CD1c-positive myeloid dendritic cell (primary cell): ENCODE results near the gene GATA6.
"Not testable (repeated sequence)": the region's sequence is repeated elsewhere in the genome, so short reads cannot be mapped to it uniquely, and the experiment has no call there.

Experiments used
- DNase-seq: peaks from one replicate; pipeline ENCODE4 v3.0.0-alpha.2; 2016; ENCODE audit errors: extremely low spot score

Gene GATA6

DNA sequence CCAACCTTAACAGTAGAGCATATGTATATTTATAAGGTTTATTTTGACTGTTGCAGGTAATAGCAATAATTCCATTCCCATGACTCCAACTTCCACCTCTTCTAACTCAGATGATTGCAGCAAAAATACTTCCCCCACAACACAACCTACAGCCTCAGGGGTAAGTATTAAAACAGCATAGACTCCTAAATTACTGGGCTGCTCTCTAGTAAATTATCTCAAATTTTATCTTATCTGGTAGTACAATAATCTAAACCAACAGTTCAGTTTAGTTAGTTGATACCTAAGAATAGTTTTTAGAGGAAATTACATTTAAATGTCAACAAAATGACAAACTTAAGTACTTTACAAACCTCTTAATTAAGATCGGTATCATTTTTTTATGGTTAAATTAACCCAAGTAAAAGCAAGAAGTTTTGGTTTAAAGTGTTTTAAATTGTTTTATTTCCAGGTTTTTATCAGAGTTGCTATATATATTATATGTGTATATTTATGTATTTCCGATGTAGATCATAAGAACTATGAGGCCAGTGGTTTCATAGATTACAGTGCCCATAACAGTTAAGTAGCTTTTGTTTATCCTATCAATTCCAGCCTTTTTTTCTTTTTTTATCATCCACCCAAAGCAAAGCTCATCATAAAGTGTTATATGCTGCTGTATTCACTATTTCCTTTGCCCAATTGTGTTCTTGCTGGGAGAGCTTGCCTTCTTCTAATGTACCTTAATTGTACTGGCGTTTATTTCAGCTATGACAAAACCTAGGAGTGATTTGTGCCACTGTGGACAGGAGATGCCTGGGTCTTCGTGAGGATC, 13.7 kb downstream of the GATA6 start:
- no peak for DNase-seq

DNA sequence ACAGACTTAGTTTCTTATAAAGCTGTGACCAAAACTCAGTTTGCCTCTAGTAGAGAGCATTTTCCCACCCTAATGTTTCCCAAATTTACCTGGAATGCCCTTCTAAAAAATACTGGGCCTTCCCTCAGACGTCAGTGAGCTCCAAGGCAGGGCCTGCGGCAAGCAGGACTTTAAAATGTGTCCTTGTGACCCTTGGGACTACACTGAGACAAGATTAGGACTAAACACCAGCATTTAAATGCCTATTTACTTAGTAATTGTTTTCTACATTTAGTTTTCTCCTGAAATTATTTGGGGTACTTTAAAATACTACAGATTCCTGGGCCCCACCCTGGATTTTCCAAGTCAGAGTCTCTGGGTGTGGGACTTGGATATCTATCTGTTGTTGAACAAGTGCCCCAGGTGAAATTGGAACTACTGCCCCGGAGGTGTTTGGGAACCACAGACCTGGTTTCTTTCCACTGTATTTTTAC, 14.3 kb downstream of the GATA6 start:
- DNase-seq, result no peak

DNA sequence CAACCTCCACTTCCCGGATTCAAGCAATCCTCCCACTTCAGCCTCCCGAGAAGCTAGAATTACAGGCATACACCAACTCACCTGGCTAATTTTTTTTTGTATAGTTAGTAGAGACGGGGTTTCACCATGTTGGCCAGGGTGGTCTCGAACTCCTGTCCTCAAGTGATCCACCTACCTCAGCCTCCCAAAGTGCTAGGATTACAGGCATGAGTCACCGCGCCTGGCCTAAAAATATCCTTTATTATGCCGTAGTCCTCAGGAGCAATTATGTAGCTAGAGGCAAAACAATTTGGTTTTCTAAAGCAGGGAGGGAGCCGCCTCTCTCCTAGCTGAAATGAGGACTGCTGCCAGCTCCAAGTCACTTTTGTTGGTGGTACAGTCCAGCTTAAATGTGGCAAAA, 15.2 kb downstream of the GATA6 start:
- not testable (repeated sequence) for DNase-seq

DNA sequence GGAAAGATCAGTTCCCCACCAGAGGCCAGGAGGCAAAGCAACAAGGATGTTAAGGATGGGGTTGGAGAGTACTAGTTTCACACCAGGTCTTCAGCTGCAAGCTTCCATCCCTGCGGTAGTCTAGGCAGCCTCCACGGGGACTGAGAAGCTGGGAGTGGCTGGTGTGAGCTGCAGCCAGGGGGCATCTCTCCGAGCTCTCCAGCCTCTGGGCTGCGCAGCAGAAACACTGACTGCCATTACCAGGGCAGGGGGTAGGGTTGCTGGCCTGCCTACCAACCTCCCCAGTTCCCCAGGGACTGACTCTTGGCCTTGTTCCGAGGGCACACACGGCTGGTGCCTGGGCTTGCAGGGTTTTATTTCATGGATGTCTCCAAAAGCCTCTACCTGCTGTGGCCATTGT, 15.9 kb downstream of the GATA6 start:
- no peak for DNase-seq

DNA sequence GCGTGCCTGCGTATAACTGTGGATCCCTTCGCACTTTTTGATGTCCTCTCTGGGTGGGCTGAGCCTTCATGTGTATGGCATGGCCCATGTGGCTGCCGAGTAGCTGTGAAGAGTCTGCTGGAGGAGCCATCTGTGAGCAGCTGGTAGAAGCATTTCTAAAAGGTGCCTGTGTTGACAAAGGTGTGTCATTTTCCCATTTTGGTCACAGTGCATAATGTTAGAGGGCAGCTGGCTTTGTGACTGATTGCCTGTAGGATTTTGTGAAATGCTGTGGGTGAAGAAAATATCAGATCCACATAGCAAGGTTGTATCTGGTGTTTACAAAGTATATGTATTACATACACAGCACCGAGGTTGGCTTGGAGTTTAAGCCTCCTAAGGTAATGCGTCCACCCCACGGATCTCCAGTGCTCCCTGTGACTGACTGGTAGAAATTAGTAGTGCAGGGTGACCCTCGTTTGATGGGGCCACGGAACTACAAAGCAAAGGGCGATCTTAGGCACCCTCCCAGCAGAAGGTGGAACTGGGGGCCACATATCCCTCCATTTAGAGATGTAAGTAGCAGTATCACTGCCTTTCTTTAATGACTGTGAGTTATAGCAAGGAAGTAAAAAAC, 16.5 kb downstream of the GATA6 start:
- DNase-seq, result no peak

DNA sequence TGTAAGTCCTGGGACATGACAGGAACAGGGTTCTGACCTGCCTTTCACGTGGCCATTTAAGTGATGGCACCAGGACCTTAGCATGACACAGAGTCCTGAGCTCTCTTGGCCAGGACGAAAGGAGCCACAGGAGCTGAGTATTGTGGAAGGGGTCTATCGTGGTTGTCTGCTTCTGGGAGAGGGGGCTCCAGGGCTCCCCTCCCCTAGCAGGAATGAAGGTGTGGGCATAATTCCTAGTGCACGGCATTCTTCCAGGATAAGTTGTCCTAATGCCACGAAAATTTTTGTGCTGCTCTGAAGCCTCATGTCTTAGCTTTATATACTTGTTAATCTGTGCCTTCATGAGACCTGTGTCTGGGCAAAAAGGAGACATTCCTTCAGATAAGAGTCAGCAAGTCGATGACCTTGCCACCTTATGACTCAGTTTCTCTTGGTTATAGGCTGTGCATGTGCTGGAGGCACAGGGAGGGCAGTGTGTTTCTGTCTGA, 17.1 kb downstream of the GATA6 start:
- no peak for DNase-seq

DNA sequence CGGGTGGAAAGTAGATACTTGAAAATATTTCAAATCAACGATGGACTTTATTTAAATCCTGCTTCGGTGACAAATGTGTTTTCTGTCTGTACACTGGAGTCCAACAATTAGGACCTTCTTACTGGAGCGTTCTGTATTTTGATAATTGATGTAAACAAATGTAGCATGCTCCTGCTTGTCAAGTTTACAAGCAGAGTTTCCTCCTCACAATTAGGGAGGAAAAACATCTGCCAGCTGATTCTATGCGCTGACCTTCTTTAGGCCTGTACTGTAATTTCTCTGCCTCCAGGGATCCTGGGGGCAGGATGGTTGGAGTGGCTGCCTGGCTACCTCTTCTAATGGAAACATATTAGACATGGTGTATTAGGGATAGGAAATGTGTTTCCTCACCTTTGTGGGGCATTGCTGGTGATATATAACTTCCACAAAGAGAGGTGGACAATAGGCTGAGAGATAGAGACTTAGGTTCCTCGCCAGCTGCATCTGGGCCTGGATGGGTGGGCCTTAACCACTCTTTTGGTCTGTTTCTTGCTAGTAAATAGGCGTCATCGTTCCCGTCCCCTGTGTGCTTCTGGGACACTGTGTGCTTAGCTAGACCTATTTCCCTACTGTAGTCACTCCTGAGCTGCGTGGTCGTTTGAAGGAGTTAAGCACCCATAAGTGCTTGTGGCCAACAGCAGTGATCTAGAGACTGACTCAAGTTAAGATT, 19.3 kb downstream of the GATA6 start:
- no peak for DNase-seq

DNA sequence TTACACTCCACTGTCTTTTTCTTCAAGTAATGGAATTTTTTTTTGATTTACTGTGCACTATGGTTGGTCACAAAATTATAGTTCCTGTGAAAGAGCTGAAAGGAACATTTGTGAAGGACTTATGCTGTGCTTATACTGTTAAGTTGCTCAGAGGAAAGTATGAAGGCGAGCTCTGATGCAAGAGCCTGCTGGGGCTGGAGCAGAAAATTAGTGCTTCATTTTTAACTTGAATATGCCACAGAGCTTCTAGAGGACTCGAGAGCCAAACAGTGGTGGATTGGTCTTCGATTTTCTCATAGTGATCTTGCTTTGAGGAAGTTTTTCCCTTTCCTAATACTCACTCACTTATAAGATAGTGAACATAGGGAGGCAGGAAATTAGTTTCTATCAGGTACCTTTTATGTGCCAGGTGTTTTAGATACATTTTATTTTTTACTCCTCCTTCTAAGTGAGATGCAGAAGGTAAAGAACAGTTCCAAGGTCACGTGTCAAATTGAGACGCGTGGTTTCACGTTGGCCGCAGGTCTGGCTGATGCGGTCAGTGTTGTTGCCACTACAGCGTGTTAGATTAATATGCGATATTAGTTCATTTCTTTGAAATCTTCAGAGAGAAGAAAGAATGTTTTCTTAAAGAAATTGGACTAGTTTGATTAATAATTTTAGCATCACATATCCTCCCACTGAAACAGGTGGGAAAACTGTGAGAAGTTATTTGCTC, 20.2 kb downstream of the GATA6 start:
- no peak for DNase-seq

DNA sequence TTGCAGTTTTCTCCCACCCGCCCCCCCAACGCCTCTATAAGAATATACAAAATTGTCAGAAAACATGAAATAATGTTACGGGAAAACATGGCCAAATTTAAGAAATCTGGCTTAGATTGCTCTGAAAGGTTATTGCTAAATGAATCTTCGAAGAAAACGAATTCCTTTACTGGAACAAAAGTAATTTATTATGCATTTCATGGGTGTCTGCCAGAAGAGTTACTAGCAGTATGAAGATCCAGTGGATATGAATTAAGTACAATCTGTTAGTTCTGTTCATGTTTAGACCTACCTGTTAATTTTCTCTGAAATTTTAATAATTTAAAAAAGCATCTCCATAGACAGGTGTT, 21.9 kb downstream of the GATA6 start:
- DNase-seq, result no peak

DNA sequence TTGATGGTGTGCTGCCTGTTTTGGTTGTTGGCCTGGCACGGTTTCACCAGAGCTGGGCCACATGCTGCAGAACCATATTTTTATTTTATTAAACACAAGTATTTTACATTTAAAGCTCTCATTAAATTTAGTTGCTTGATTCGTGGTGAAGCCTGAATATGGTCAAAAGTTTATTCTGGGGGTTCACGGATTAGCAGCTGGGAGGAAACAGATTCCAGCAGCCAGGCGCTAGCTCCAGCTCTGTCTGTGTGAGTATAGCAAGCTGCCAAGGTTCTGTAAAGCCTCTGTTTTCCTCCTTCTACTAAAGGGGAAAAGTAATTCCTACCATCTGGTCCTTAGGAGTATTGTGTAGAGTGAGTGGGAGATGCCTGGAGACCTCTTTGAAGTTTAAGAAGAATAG, 22.5 kb downstream of the GATA6 start:
- DNase-seq, result no peak

DNA sequence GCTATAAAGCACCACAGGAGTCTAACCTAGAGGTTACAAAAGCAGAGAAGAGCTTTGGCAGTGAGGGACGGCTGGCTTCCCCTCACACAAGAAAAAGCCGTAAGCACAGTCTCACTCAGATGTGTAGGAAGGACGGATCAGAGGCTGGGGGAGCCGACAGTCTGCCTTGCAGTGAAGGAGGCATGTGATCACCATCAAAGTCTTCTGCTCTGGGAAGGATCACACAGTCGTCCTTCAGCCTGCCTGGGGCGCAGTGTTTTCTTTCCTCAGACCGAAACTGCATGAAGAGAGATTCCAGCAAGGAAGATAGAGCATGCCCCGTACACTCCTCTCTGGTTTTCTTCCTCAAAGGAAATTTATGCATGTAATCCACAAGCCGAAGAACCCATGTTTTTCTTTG, 24.1 kb downstream of the GATA6 start:
- no peak for DNase-seq

DNA sequence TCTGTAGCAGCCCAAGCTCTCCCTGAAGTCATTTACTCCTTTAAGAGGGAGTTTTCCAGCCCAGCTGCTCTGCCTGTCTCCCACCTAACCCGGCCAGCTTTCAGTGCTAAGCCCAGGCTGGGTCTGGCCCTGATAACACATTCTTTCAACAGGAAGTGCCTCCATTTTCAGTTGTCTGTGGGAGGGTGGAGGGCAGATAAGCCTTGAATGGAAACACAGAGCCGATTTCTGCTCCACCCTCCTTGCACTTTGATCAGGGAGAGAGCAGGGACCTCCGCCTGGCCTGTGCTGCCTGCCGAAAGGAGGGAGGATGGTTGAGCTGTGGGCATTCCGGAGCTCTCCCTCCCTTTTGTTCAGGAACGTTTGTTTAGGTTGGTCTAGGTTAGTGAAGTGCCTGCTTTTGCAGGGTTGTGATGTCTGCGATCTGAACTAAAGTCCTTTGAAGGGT, 24.8 kb downstream of the GATA6 start:
- DNase-seq, result no peak

DNA sequence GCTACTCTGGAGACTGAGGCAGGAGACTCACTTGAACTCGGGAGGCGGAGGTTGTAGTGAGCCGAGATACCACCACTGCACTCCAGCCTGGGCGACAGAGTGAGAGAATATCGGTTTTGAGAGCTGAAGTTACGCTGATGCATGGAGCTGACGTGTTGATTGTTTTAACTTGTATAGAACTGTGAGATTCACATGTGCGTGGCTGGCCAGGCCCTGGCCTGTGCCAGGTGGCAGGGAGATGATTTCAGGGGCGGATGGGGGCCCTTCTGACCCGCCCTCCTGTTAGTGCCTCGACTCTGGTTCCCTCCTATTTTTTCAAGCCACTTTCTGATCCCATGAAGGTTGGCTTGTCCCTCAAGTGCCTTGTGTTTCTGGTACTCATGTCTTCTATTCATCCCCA, 25.7 kb downstream of the GATA6 start:
- no peak for DNase-seq

DNA sequence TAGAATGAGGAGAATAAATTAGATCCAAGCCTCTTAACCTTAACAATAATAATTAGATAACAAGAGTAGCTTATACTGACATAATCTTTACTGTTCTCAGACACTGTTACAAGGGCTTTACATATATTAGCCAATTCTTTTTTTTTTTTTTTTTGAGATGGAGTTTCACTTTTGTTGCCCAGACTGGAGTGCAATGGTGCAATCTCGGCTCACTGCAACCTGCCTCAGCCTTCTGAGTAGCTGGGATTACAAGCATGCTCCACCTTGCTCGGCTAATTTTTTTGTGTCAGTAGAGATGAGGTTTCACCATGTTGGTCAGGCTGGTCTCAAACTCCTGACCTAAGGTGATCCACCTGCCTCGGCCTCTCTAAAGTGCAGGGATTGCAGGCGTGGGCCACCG, 27.6 kb downstream of the GATA6 start:
- not testable (repeated sequence) for DNase-seq

DNA sequence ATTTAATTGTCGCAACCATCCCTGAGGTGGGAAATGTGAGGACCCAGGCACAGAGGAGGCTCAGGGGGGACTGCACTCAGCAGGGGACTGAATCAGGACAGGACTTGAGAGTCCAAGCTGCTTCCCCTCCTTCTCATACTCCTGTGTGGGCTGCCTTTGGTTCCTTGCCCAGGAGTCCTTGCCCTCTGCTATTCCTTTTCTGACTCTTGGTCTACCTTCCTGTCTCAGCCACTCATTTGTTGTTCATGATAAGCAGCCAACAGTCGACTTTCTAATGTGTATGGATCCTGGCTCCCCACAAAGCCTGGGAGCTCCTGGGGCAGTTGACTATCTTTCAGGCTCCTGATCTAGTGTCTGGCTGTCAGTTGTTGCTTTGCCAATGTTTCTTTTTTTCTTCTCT, 28.3 kb downstream of the GATA6 start:
- DNase-seq, result no peak

DNA sequence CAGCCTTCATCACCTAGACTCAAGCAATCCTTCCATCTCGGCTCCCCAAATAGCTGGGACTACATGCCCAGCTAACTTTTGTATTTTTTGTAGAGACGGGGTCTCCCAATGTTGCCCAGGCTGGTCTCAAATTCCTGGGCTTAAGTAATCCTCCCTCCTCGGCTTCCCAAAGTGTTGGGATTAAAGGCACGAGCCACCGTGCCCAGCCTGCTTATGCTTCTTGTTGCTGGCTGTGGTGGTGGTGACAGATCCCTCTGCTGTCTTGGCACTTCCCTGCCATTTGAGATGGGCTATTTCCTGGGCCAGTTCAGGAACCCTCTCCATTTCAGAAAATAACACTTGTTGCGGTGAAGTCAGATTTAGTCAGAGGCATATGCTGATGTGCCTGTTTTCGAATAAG, 28.8 kb downstream of the GATA6 start:
- DNase-seq, result no peak

DNA sequence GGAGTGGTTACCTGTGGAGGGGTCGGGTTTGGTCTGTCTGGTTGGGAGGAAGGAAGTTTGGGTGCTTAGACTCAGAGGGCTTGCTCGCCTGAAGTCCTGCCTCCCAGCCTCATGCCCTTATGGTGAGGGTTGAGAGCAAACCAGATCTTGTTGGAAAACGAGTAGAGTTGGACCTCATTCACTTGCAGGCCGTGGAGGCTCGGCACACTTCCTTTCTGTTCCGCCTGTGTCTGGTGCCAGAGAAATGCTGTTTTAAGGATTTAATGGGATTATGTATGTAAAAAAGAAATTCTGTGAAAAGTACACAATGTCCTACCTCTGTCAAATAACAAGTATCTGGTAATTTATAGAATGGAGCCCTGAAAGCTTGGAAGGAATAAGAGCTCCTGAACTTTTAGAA, 29.6 kb downstream of the GATA6 start:
- DNase-seq, result no peak

DNA sequence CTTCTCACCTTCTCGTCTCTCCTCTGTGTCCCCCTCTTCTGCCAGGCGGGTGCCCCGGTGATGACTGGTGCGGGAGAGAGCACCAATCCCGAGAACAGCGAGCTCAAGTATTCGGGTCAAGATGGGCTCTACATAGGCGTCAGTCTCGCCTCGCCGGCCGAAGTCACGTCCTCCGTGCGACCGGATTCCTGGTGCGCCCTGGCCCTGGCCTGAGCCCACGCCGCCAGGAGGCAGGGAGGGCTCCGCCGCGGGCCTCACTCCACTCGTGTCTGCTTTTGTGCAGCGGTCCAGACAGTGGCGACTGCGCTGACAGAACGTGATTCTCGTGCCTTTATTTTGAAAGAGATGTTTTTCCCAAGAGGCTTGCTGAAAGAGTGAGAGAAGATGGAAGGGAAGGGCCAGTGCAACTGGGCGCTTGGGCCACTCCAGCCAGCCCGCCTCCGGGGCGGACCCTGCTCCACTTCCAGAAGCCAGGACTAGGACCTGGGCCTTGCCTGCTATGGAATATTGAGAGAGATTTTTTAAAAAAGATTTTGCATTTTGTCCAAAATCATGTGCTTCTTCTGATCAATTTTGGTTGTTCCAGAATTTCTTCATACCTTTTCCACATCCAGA, 31.3 kb downstream of the GATA6 start:
- DNase-seq, result no peak

DNA sequence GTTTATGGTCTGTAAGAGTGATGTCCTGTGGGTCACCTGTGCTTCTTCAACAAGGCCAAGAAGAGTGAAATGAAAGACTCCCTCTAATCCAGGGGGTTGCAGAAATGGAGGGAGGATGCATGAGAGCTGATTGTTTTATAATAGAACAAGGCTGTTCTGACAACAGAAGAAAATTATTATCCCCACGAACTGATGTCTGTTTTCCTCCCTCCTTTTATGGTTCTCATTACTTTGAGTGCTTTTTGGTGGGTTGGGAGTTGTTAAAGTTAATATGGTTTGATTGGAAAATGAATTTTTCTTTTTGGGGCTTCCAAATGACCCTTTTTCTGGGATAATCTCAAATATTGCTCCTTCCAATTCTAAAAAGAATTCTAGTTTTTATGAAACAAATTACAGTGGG, 33.6 kb downstream of the GATA6 start:
- DNase-seq, result no peak

DNA sequence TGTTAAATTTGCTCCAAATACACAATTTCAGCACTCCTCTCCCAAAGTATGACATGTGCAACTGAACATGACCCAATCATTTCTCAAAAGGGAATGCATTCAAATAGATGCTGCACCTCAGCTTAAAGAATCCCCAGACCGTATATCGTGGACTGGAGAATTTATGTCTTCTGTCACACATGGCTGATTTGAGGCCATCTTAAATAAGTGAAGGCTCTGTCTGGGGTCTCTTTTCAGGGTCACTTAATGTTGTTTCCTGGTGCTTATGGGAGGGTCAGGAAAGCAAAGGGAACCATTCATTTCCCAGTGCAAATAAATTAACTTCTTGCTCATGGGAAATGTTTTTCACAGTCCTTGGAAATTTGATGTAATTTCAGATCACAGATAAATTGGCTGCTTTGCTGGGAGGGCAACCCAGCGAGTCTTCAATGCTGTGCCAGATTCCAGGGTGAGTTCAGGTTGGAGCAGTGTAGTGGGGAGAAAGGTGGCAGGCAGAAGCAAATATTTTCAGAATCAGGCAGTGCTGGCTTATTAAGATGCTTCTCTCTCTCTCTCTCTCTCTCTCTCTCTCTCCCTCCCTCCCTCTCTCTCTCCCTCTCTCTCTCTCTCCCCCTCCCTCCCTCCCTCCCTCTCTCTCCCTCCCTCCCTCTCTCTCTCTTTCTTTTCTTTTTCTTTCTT, 34.3 kb downstream of the GATA6 start:
- DNase-seq, result no peak

DNA sequence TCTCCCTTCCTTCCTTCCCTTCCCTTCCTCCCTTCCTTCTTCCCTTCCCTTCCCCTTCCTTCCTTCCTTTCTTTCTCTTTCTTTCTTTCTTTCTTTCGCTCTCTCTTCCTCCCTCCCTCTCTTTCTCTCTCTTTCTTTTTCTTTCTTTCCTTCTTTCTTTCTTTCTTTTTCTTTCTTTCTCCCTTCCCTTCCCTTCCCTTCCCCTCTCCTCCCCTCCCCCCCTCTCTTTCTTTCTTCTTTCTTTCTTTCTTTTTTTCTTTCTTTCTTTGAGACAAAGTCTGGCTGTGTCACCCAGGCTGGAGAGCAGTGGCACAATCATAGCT, 34.8 kb downstream of the GATA6 start:
- no peak for DNase-seq
